Measurements from ENCODE around the gene NONO.

- TF ChIP-seq, protein P1, sequence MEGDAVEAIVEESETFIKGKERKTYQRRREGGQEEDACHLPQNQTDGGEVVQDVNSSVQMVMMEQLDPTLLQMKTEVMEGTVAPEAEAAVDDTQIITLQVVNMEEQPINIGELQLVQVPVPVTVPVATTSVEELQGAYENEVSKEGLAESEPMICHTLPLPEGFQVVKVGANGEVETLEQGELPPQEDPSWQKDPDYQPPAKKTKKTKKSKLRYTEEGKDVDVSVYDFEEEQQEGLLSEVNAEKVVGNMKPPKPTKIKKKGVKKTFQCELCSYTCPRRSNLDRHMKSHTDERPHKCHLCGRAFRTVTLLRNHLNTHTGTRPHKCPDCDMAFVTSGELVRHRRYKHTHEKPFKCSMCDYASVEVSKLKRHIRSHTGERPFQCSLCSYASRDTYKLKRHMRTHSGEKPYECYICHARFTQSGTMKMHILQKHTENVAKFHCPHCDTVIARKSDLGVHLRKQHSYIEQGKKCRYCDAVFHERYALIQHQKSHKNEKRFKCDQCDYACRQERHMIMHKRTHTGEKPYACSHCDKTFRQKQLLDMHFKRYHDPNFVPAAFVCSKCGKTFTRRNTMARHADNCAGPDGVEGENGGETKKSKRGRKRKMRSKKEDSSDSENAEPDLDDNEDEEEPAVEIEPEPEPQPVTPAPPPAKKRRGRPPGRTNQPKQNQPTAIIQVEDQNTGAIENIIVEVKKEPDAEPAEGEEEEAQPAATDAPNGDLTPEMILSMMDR (conservative IDR thresholded peaks at IDR 0.05), result no peak
- TF ChIP-seq EZH2 (IDR thresholded peaks at IDR 0.05; ENCODE audit: low read depth), result no peak
Measured at GRCh38 chrX:71292669-71293365, 9.4 kb downstream of the NONO start.

Measured in PC-9 (cell line).